HepG2 (cell line): Measurements from ENCODE around the gene NRL. TPM values are rescaled to one million over a fixed set of nuclear protein-coding genes. Genes with fewer than 3 reads are reported as not detected.

ENCODE experiments used
- CCAR2 ChIP-seq: fragments of 200-400 bp; formaldehyde crosslinking; optimal IDR thresholded peaks from 2 replicates; pipeline ENCODE3; 2018; ENCODE audit warnings: low read depth, mild to moderate bottlenecking, low read length, moderate library complexity
- EZH2 ChIP-seq: conservative IDR thresholded peaks from 2 replicates; pipeline ENCODE4 v1.6.1; 2012; ENCODE audit warnings: mild to moderate bottlenecking, low read depth, low read length, moderate library complexity
- RAD21 ChIP-seq: fragments of 450-650 bp; formaldehyde crosslinking; IDR thresholded peaks from 2 replicates; pipeline ENCODE4 v1.5.0; 2020; ENCODE audit warnings: mild to moderate bottlenecking
- RBAK ChIP-seq: sonication (generic); formaldehyde crosslinking; IDR thresholded peaks from 2 replicates; pipeline ENCODE4 v1.5.1; 2020; ENCODE audit warnings: mild to moderate bottlenecking, missing genetic modification reagents
- RCOR2 ChIP-seq: IDR thresholded peaks from 2 replicates; pipeline ENCODE4 v1.6.1; 2016; ENCODE audit warnings: missing biosample characterization, missing genetic modification reagents
- SALL1 ChIP-seq: sonication (generic); formaldehyde crosslinking; IDR thresholded peaks from 2 replicates; pipeline ENCODE4 v1.8.0; 2022; ENCODE audit warnings: mild to moderate bottlenecking, missing genetic modification reagents
- TEAD3 ChIP-seq: optimal IDR thresholded peaks from 2 replicates; pipeline ENCODE3; 2016; ENCODE audit warnings: borderline replicate concordance
- YY1 ChIP-seq: IDR thresholded peaks from 2 replicates; pipeline ENCODE4 v1.6.1; 2011; ENCODE audit warnings: low read length, low read depth, moderate library complexity, mild to moderate bottlenecking; ENCODE audit not compliant: insufficient read depth, insufficient replicate concordance
- ZBTB7B ChIP-seq: sonication (generic); formaldehyde crosslinking; IDR thresholded peaks from 2 replicates; pipeline ENCODE4 v1.4.0; 2020; ENCODE audit warnings: missing genetic modification reagents
- ZEB1 ChIP-seq: IDR thresholded peaks from 2 replicates; pipeline ENCODE4 v1.6.1; 2012; ENCODE audit warnings: mild to moderate bottlenecking, low read depth, inconsistent platforms; ENCODE audit not compliant: insufficient replicate concordance
- ZNF101 ChIP-seq: sonication (generic); formaldehyde crosslinking; IDR thresholded peaks from 2 replicates; pipeline ENCODE4 v1.4.0; 2020; ENCODE audit warnings: mild to moderate bottlenecking, low read depth, missing genetic modification reagents, borderline replicate concordance
- polyA plus RNA-seq, 8 experiments: library from polyadenylated mRNA; depleted of rRNA in 3 of 8; stranded (reverse) in 7 of 8; unstranded in 1 of 8; fragments of >200 nt; fragmentation: Illumina TruSeq in 4 of 8; extraction: Trizol in 4 of 8; gene quantifications; 2 replicates each; pipeline versions ENCODE4 v1.2.1 to v1.2.3, GENCODE V29; 2011 to 2016; ENCODE audit warnings: low read depth in 4 of 8, missing spikeins in 1 of 8, mixed read lengths in 1 of 8; ENCODE audit not compliant: insufficient read depth in 1 of 8
- total RNA-seq, 5 experiments: library from RNA; depleted of rRNA; stranded (reverse); fragments of >200 nt; fragmentation: Illumina TruSeq; extraction: Trizol; gene quantifications; 2 replicates each; pipeline ENCODE4 v1.2.3, GENCODE V29; 2016; ENCODE audit warnings: low read depth in 1 of 5
- TF ChIP-seq, protein P1 (sequence below): sonication (generic); formaldehyde crosslinking; IDR thresholded peaks from 2 replicates; pipeline ENCODE4 v1.4.0; 2020; ENCODE audit warnings: missing genetic modification reagents, mild to moderate bottlenecking, borderline replicate concordance
- TF ChIP-seq, protein P2 (sequence below): sonication (generic); formaldehyde crosslinking; IDR thresholded peaks from 2 replicates; pipeline ENCODE4 v1.8.1; 2023; ENCODE audit warnings: missing genetic modification reagents, inconsistent platforms, borderline replicate concordance
- TF ChIP-seq, protein P3 (sequence below): sonication (generic); formaldehyde crosslinking; IDR thresholded peaks from 2 replicates; pipeline ENCODE4 v1.4.0; 2020; ENCODE audit warnings: mild to moderate bottlenecking, missing genetic modification reagents
- TF ChIP-seq, protein P4 (sequence below): sonication (generic); formaldehyde crosslinking; IDR thresholded peaks from 2 replicates; pipeline ENCODE4 v1.5.0; 2020; ENCODE audit warnings: mild to moderate bottlenecking, missing genetic modification reagents, borderline replicate concordance

NRL gene
- total and polyA plus RNA-seq, 2 of the 13 experiments (the other 11 are each of a cell fraction or from before 2014, with no cell fraction given): 2.5 to 4.7 TPM

DNA sequence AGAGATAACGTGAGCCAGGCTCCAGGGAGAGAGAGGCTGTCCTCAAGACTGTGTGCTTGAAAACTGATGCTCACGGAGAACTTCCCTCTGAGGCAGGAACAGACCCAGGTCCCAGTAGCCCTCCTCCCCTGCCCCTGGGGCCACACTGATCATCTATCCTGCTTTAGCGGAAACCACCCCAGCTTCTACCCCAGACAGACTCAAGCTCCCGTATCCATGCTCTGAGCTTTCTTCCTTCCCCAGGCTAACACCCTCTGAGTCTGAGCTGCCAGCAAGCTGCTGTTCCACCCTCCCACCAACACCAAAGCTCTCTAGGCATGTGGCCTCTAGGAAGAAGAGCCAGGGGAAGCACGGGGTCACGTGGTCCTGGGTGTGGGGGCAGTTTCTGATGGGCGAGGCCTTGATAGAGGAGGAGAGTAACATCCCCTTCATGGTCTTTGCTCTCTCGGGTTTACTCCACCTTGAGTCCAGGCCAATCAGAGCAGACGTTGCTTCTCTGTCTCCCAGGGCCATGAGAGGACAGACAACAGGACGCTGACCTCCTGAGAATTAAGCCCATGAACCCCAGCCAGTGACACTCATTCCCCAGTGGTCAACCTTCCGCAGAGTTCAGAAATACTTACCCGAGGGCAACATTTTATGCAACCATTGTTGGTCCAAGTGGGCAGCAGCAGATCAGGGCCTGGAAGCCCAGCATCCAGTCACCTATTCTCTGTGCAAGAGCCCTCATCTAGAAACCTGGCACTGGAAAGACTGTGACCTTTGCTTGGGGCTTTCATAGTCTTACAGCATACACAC is 19.3 kb downstream of the NRL start (continued):
- peak; percentile 90 for TF ChIP-seq RBAK (CRISPR knock-in tag)
- peak; percentile 97 for TF ChIP-seq ZBTB7B (CRISPR knock-in tag)
- TF ChIP-seq ZEB1: no peak
- no peak for TF ChIP-seq CCAR2
- TF ChIP-seq, protein P1, sequence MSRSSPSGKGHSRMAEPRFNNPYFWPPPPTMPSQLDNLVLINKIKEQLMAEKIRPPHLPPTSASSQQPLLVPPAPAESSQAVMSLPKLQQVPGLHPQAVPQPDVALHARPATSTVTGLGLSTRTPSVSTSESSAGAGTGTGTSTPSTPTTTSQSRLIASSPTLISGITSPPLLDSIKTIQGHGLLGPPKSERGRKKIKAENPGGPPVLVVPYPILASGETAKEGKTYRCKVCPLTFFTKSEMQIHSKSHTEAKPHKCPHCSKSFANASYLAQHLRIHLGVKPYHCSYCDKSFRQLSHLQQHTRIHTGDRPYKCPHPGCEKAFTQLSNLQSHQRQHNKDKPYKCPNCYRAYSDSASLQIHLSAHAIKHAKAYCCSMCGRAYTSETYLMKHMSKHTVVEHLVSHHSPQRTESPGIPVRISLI (CRISPR knock-in tag): peak; percentile 57
- no peak for TF ChIP-seq EZH2
- peak; percentile 39 for TF ChIP-seq RAD21 (CRISPR knock-in tag)
- TF ChIP-seq TEAD3: peak; percentile 93
- TF ChIP-seq, protein P2, sequence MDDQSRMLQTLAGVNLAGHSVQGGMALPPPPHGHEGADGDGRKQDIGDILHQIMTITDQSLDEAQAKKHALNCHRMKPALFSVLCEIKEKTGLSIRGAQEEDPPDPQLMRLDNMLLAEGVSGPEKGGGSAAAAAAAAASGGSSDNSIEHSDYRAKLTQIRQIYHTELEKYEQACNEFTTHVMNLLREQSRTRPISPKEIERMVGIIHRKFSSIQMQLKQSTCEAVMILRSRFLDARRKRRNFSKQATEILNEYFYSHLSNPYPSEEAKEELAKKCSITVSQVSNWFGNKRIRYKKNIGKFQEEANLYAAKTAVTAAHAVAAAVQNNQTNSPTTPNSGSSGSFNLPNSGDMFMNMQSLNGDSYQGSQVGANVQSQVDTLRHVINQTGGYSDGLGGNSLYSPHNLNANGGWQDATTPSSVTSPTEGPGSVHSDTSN (CRISPR knock-in tag): 0 out of 2 replicates have a peak, but pooled peaks have one; percentile 76
- peak; percentile 99 for TF ChIP-seq SALL1 (CRISPR knock-in tag)
- TF ChIP-seq YY1: peak; percentile 77
- TF ChIP-seq RCOR2 (CRISPR knock-in tag): peak; percentile 15; the same call in 1 of the 2 replicates
- TF ChIP-seq, protein P3, sequence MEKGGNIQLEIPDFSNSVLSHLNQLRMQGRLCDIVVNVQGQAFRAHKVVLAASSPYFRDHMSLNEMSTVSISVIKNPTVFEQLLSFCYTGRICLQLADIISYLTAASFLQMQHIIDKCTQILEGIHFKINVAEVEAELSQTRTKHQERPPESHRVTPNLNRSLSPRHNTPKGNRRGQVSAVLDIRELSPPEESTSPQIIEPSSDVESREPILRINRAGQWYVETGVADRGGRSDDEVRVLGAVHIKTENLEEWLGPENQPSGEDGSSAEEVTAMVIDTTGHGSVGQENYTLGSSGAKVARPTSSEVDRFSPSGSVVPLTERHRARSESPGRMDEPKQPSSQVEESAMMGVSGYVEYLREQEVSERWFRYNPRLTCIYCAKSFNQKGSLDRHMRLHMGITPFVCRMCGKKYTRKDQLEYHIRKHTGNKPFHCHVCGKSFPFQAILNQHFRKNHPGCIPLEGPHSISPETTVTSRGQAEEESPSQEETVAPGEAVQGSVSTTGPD (CRISPR knock-in tag): no peak; the same call in none of the 2 replicates
- TF ChIP-seq, protein P4, sequence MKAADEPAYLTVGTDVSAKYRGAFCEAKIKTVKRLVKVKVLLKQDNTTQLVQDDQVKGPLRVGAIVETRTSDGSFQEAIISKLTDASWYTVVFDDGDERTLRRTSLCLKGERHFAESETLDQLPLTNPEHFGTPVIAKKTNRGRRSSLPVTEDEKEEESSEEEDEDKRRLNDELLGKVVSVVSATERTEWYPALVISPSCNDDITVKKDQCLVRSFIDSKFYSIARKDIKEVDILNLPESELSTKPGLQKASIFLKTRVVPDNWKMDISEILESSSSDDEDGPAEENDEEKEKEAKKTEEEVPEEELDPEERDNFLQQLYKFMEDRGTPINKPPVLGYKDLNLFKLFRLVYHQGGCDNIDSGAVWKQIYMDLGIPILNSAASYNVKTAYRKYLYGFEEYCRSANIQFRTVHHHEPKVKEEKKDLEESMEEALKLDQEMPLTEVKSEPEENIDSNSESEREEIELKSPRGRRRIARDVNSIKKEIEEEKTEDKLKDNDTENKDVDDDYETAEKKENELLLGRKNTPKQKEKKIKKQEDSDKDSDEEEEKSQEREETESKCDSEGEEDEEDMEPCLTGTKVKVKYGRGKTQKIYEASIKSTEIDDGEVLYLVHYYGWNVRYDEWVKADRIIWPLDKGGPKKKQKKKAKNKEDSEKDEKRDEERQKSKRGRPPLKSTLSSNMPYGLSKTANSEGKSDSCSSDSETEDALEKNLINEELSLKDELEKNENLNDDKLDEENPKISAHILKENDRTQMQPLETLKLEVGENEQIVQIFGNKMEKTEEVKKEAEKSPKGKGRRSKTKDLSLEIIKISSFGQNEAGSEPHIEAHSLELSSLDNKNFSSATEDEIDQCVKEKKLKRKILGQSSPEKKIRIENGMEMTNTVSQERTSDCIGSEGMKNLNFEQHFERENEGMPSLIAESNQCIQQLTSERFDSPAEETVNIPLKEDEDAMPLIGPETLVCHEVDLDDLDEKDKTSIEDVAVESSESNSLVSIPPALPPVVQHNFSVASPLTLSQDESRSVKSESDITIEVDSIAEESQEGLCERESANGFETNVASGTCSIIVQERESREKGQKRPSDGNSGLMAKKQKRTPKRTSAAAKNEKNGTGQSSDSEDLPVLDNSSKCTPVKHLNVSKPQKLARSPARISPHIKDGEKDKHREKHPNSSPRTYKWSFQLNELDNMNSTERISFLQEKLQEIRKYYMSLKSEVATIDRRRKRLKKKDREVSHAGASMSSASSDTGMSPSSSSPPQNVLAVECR (CRISPR knock-in tag): no peak
- peak; percentile 86; the same call in 1 of the 2 replicates for TF ChIP-seq ZNF101 (CRISPR knock-in tag)
